Neural progenitor cell (in vitro differentiated cells): ENCODE measurements around the gene METRN. TPM values are rescaled to one million over a fixed set of nuclear protein-coding genes. Genes with fewer than 3 reads are reported as not detected.
A peak's percentile ranks its signal among the peaks of the same experiment; 100 is the strongest.

ENCODE experiments used
- DNase-seq: peaks from one replicate; pipeline ENCODE4 v3.0.0-alpha.2; 2016; ENCODE audit warnings: low spot score
- H2AFZ ChIP-seq: fragments of 200-600 bp; sonication (generic); replicated peaks from 2 replicates; pipeline ENCODE4 v1.6.1; 2016; ENCODE audit warnings: antibody characterized with exemption
- H3F3A ChIP-seq: fragments of 200-600 bp; sonication (generic); 2 replicates; pipeline ENCODE4 v1.6.1; 2016; ENCODE audit warnings: antibody characterized with exemption, low read depth
- H3K27ac ChIP-seq: fragments of 200-600 bp; sonication (generic); 2 replicates; pipeline ENCODE4 v1.5.1; 2016; ENCODE audit warnings: mild to moderate bottlenecking
- H3K27me3 ChIP-seq: fragments of 200-600 bp; sonication (generic); 2 replicates; pipeline ENCODE4 v1.6.1; 2016; ENCODE audit warnings: mild to moderate bottlenecking, moderate library complexity
- H3K36me3 ChIP-seq: fragments of 200-600 bp; sonication (generic); 2 replicates; pipeline ENCODE4 v1.5.1; 2016
- H3K4me1 ChIP-seq: fragments of 200-600 bp; sonication (generic); 2 replicates; pipeline ENCODE4 v1.6.1; 2016; ENCODE audit warnings: mixed run types
- H3K4me2 ChIP-seq: fragments of 200-600 bp; sonication (generic); 2 replicates; pipeline ENCODE4 v1.6.1; 2016
- H3K4me3 ChIP-seq: fragments of 200-600 bp; sonication (generic); 2 replicates; pipeline ENCODE4 v1.5.1; 2016
- H3K79me2 ChIP-seq: fragments of 200-600 bp; sonication (generic); 2 replicates; pipeline ENCODE4 v1.6.1; 2016; ENCODE audit warnings: low read depth
- H3K9ac ChIP-seq: fragments of 200-600 bp; sonication (generic); 2 replicates; pipeline ENCODE4 v1.6.1; 2016
- H3K9me3 ChIP-seq: fragments of 200-600 bp; sonication (generic); 2 replicates; pipeline ENCODE4 v1.5.1; 2016; ENCODE audit warnings: low read depth
- H4K20me1 ChIP-seq: fragments of 200-600 bp; sonication (generic); 2 replicates; pipeline ENCODE4 v1.6.1; 2016; ENCODE audit warnings: low read depth
- H3K27ac Mint-ChIP-seq: 3 replicates; pipeline ENCODE4 v1.8.0; 2021; ENCODE audit warnings: mixed read lengths
- H3K27me3 Mint-ChIP-seq: 2 replicates; pipeline ENCODE4 v1.8.0; 2022; ENCODE audit warnings: low read depth, mild to moderate bottlenecking, inconsistent platforms, moderate library complexity, mixed read lengths; ENCODE audit not compliant: insufficient read depth
- H3K36me3 Mint-ChIP-seq: 3 replicates; pipeline ENCODE4 v1.8.0; 2021; ENCODE audit warnings: mixed read lengths
- H3K4me1 Mint-ChIP-seq: 3 replicates; pipeline ENCODE4 v1.8.0; 2021; ENCODE audit warnings: mixed read lengths
- H3K4me3 Mint-ChIP-seq: 3 replicates; pipeline ENCODE4 v1.8.0; 2021; ENCODE audit warnings: mild to moderate bottlenecking, moderate library complexity, mixed read lengths
- H3K9me3 Mint-ChIP-seq: 3 replicates; pipeline ENCODE4 v1.8.0; 2020; ENCODE audit warnings: mixed read lengths
- CTCF ChIP-seq: fragments of 200-600 bp; sonication (generic); IDR thresholded peaks from 2 replicates; pipeline ENCODE4 v1.5.1; 2017; ENCODE audit warnings: antibody characterized with exemption, mild to moderate bottlenecking
- EZH2 ChIP-seq: fragments of 200-600 bp; sonication (generic); IDR thresholded peaks from 2 replicates; pipeline ENCODE4 v1.6.1; 2017; ENCODE audit warnings: antibody characterized with exemption, mild to moderate bottlenecking, moderate library complexity
- EZH2phosphoT487 ChIP-seq: fragments of 200-600 bp; sonication (generic); IDR thresholded peaks from 2 replicates; pipeline ENCODE4 v1.6.1; 2017; ENCODE audit warnings: antibody characterized with exemption
- total RNA-seq: library from RNA; depleted of rRNA; stranded (reverse); fragments of >200 nt; gene quantifications from 2 replicates; pipeline ENCODE4 v1.2.3, GENCODE V29; 2015; ENCODE audit warnings: low replicate concordance

Gene METRN
- total RNA-seq, 1 donor from 2014 or later: 24.3 TPM

GRCh38 chr16:718922-719321, 4.0 kb downstream of the METRN start:
- H3K9me3 Mint-ChIP-seq: no peaks in the 10 kb centered on the region
- H3K9ac ChIP-seq: no peak overlapping the region
- no peak overlapping the region for H3K4me3 ChIP-seq
- no peak overlapping the region for H2AFZ ChIP-seq
- peak overlapping the region; percentile 57 for H3K27ac Mint-ChIP-seq
- peaks cover 2% of the 10 kb centered on the region for H3K36me3 Mint-ChIP-seq
- peaks cover 60% of the 10 kb centered on the region for H4K20me1 ChIP-seq
- no peaks in the 10 kb centered on the region for H3K36me3 ChIP-seq
- H3K4me2 ChIP-seq: no peak overlapping the region
- peaks cover 37% of the 10 kb centered on the region for H3K4me1 ChIP-seq
- no peaks in the 10 kb centered on the region for H3K79me2 ChIP-seq
- TF ChIP-seq CTCF: no peak
- TF ChIP-seq EZH2phosphoT487: no peak
- TF ChIP-seq EZH2: no peak
- peaks cover 10% of the 10 kb centered on the region for H3K27me3 Mint-ChIP-seq
- peaks cover 31% of the 10 kb centered on the region for H3K4me1 Mint-ChIP-seq
- peaks cover 30% of the 10 kb centered on the region for H3F3A ChIP-seq
- H3K9me3 ChIP-seq: no peaks in the 10 kb centered on the region
- H3K27ac ChIP-seq: no peak overlapping the region
- DNase-seq: no peak
- peak overlapping the region; percentile 89 for H3K4me3 Mint-ChIP-seq
- peaks cover 8% of the 10 kb centered on the region for H3K27me3 ChIP-seq

GRCh38 chr16:719815-720446, 5.0 kb downstream of the METRN start:
- no peak for DNase-seq
- H3K27me3 ChIP-seq: no peaks in the 10 kb centered on the region
- peaks cover 60% of the 10 kb centered on the region for H4K20me1 ChIP-seq
- peak overlapping the region; percentile 85 for H3K4me3 ChIP-seq
- peaks cover 34% of the 10 kb centered on the region for H3K4me1 ChIP-seq
- peak overlapping the region; percentile 22 for H3K9ac ChIP-seq
- Mint-ChIP-seq H3K9me3 (no peaks in the 10 kb centered on the region), H3K36me3 (peaks cover 2% of the 10 kb centered on the region), H3K4me1 (peaks cover 27% of the 10 kb centered on the region), H3K27me3 (peaks cover 10% of the 10 kb centered on the region), H3K4me3 (peak overlapping the region; percentile 89), H3K27ac (peak overlapping the region; percentile 81)
- H3K79me2 ChIP-seq: no peaks in the 10 kb centered on the region
- no peaks in the 10 kb centered on the region for H3K9me3 ChIP-seq
- peak overlapping the region; percentile 98 for H3K4me2 ChIP-seq
- TF ChIP-seq CTCF (peak; percentile 19), EZH2 (no peak), EZH2phosphoT487 (no peak)
- peaks cover 29% of the 10 kb centered on the region for H3F3A ChIP-seq
- no peak overlapping the region for H3K27ac ChIP-seq
- H3K36me3 ChIP-seq: no peaks in the 10 kb centered on the region
- H2AFZ ChIP-seq: no peak overlapping the region

GRCh38 chr16:720447-720989, 5.6 kb downstream of the METRN start:
- no peaks in the 10 kb centered on the region for H3K9me3 ChIP-seq
- TF ChIP-seq EZH2phosphoT487 (no peak), EZH2 (no peak), CTCF (peak; percentile 34)
- Mint-ChIP-seq H3K27me3 (peaks cover 10% of the 10 kb centered on the region), H3K4me1 (peaks cover 27% of the 10 kb centered on the region), H3K9me3 (no peaks in the 10 kb centered on the region), H3K27ac (peak overlapping the region; percentile 81), H3K4me3 (peak overlapping the region; percentile 89), H3K36me3 (peaks cover 2% of the 10 kb centered on the region)
- DNase-seq: peak; percentile 81
- no peaks in the 10 kb centered on the region for H3K79me2 ChIP-seq
- peak overlapping the region; percentile 85 for H3K4me3 ChIP-seq
- peak overlapping the region; percentile 80 for H3K27ac ChIP-seq
- H3K36me3 ChIP-seq: no peaks in the 10 kb centered on the region
- peaks cover 29% of the 10 kb centered on the region for H3F3A ChIP-seq
- peak overlapping the region; percentile 22 for H3K9ac ChIP-seq
- peaks cover 34% of the 10 kb centered on the region for H3K4me1 ChIP-seq
- H2AFZ ChIP-seq: peak overlapping the region; percentile 84
- H3K27me3 ChIP-seq: peaks cover 5% of the 10 kb centered on the region
- H4K20me1 ChIP-seq: peaks cover 61% of the 10 kb centered on the region
- H3K4me2 ChIP-seq: peak overlapping the region; percentile 98
